HL-60/S4 treated with retinoic acid at 250 ng/mL for 4 days and 3 days (cell line): ENCODE results near the gene KRT84.
"Not testable (repeated sequence)": the region's sequence is repeated elsewhere in the genome, so short reads cannot be mapped to it uniquely, and the experiment has no call there.

Source experiments
- in situ Hi-C: fragments of 300-500 bp; cut with MboI; formaldehyde crosslinking; loops from 2 replicates; pipeline ENCODE4 v1.7.0; 2022; ENCODE audit warnings: low sequenced_read_pairs

KRT84 gene

GRCh38 chr12:52347551-52348510 is 37.6 kb downstream of the KRT84 start:
- in situ Hi-C loops, result no loop called here

- in situ Hi-C loops, result no loop called here
Measured at GRCh38 chr12:52347016-52347415, 38.4 kb downstream of the KRT84 start.

- in situ Hi-C loops, result no loop called here
Measured at GRCh38 chr12:52346593-52346992, 38.9 kb downstream of the KRT84 start.

- in situ Hi-C loops, result not testable (repeated sequence)
Measured at GRCh38 chr12:52345041-52345440, 40.4 kb downstream of the KRT84 start.

- in situ Hi-C loops, result no loop called here
Measured at GRCh38 chr12:52344111-52344510, 41.3 kb downstream of the KRT84 start.

GRCh38 chr12:52343550-52343949 is 41.9 kb downstream of the KRT84 start:
- in situ Hi-C loops, result no loop called here

GRCh38 chr12:52342781-52343490 is 42.5 kb downstream of the KRT84 start:
- in situ Hi-C loops, result no loop called here

- in situ Hi-C loops, result no loop called here
Measured at GRCh38 chr12:52341066-52341580, 44.3 kb downstream of the KRT84 start.

GRCh38 chr12:52338241-52338960 is 47.1 kb downstream of the KRT84 start:
- in situ Hi-C loops, result no loop called here

GRCh38 chr12:52337054-52337453 is 48.4 kb downstream of the KRT84 start:
- in situ Hi-C loops, result no loop called here

GRCh38 chr12:52336641-52337040 is 48.8 kb downstream of the KRT84 start:
- in situ Hi-C loops, result no loop called here

GRCh38 chr12:52335598-52336262 is 49.7 kb downstream of the KRT84 start:
- in situ Hi-C loops, result no loop called here

GRCh38 chr12:52334185-52334584 is 51.3 kb downstream of the KRT84 start:
- in situ Hi-C loops, result no loop called here

- in situ Hi-C loops, result no loop called here
Measured at GRCh38 chr12:52333321-52333720, 52.1 kb downstream of the KRT84 start.

GRCh38 chr12:52332381-52332780 is 53.1 kb downstream of the KRT84 start:
- in situ Hi-C loops, result no loop called here

- in situ Hi-C loops, result no loop called here
Measured at GRCh38 chr12:52331833-52332232, 53.6 kb downstream of the KRT84 start.

- in situ Hi-C loops, result no loop called here
Measured at GRCh38 chr12:52331039-52331438, 54.4 kb downstream of the KRT84 start.

GRCh38 chr12:52327830-52328500 is 57.5 kb downstream of the KRT84 start:
- in situ Hi-C loops, result no loop called here
